NCI-H1694 (cell line): ENCODE data around the gene VPREB3.
A peak's percentile ranks its signal among the peaks of the same experiment; 100 is the strongest.

Experiments
- DNase-seq: peaks from one replicate; lab custom pipeline; 2025; lab: John Stamatoyannopoulos, UW

VPREB3 gene

GRCh38 chr22:23754220-23754919, at the start of gene VPREB3:
VPREB3 (minus strand) TSS chr22:23754425; CDS start chr22:23754363, 62 bp downstream.
- DNase-seq: no peak

GRCh38 chr22:23803001-23803819, 49.0 kb upstream of the VPREB3 start:
- DNase-seq: no peak

GRCh38 chr22:23801886-23802377, 47.7 kb upstream of the VPREB3 start:
- no peak for DNase-seq

- no peak for DNase-seq
Observed at GRCh38 chr22:23801238-23801821, 47.1 kb upstream of the VPREB3 start.

- DNase-seq: no peak
Observed at GRCh38 chr22:23800297-23801237, 46.3 kb upstream of the VPREB3 start.

- DNase-seq: no peak
Observed at GRCh38 chr22:23796461-23796860, 42.2 kb upstream of the VPREB3 start.

- DNase-seq: no peak
Observed at GRCh38 chr22:23793326-23793725, 39.1 kb upstream of the VPREB3 start.

GRCh38 chr22:23791738-23792645, 37.8 kb upstream of the VPREB3 start:
- no peak for DNase-seq

GRCh38 chr22:23790819-23791737, 36.9 kb upstream of the VPREB3 start:
- no peak for DNase-seq

- DNase-seq: no peak
Observed at GRCh38 chr22:23789638-23790037, 35.4 kb upstream of the VPREB3 start.

- no peak for DNase-seq
Observed at GRCh38 chr22:23789121-23789520, 34.9 kb upstream of the VPREB3 start.

GRCh38 chr22:23787910-23788309, 33.7 kb upstream of the VPREB3 start:
- DNase-seq: no peak

GRCh38 chr22:23787600-23787896, 33.3 kb upstream of the VPREB3 start:
- no peak for DNase-seq

- peak; percentile 32 for DNase-seq
Observed at GRCh38 chr22:23786752-23787599, 32.8 kb upstream of the VPREB3 start, which contains the start of gene SMARCB1. SMARCB1 (plus strand) TSS chr22:23786966; CDS start chr22:23787170, 204 bp downstream.

- DNase-seq: no peak
Observed at GRCh38 chr22:23786261-23786710, 32.1 kb upstream of the VPREB3 start.

GRCh38 chr22:23784215-23784732, 30.0 kb upstream of the VPREB3 start:
- no peak for DNase-seq

- no peak for DNase-seq
Observed at GRCh38 chr22:23783265-23784150, 29.3 kb upstream of the VPREB3 start.
